HT1080 (cell line): ENCODE measurements around the gene PTPN14. TPM values are rescaled to one million over a fixed set of nuclear protein-coding genes. Genes with fewer than 3 reads are reported as not detected.
A peak's percentile ranks its signal among the peaks of the same experiment; 100 is the strongest.

ENCODE experiments used
- DNase-seq: peaks from one replicate; pipeline ENCODE4 v3.0.0-alpha.2; 2015; ENCODE audit warnings: low read depth
- total RNA-seq: library from RNA; depleted of rRNA; stranded (reverse); fragments of >200 nt; shearing (Covaris generic); gene quantifications from 2 replicates; pipeline ENCODE4 v1.2.3, GENCODE V29; 2014

PTPN14 gene
- total RNA-seq, 1 experiment from 2014 or later, result 63.0 TPM

DNA sequence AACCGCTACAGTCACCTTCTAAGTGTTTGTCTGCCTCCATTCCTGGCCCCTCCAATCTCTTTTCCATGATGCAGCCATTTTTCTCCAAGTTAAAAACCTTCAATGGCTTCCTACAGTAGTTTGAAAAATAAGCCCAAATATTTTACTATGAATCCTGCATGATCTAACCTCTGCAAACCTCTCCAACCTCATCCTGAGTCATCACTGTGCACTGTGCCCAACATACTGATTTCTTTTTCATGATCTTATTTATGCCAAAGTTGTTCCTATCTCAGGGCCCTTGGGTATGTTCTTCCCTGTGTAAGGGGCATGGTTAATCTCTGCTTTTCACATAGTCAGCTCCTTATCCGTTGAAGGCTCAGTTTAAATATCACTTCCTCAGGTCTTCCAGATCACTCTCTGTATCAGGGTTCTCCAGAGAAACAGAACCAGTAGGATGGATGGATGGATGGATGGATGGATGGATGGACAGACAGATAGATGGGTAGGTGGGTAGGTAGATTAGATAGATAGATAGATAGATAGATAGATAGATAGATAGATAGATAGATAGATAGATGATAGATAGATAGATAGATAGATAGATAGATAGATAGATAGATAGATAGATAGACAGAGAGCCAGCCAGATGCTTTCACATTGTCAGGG lies 18.1 kb upstream of the PTPN14 start:
- DNase-seq, result peak; percentile 78

DNA sequence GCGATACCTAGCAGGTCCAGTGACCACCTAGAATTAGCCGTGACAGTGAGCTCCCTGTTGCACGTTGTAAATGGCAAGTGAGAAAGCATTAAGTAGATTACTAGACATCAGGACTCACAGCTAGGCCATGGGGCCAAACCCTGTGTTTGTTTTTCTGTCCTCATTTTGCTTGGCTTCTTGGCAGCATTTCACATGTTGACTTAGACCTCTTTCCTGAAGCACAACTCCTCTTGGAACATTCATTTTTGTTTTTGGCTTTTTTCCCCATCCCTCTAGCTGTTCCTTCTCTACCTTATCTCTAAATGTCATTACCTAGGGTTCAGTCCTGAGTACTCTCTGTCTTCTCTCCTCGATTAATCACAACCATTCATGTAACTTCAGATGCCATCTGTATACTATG lies 16.9 kb upstream of the PTPN14 start:
- DNase-seq, result no peak

DNA sequence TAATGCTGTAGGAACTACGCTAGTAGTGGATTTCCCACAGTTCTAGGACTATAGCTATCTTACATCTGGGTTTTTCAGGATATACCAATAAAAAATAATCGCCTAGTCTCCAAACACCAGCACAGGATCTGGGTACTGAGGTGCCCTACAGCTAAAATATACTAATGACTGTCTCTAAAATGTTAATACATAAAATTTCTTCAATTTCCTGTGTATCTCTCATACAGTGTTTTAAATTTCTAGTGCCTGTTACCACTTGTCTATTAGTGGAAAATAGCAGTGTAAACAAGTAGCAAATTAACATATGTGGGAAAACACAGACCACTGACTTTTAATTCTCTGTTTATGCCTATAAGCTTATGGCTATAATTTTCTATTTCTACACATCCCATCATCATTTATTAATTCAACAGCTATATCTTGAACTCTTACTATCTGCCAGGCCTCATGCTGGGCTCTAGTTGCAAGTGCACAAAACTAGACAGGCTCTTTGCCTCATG lies 16.1 kb upstream of the PTPN14 start:
- no peak for DNase-seq

GRCh38 chr1:214566158-214567104 lies 15.0 kb upstream of the PTPN14 start:
- DNase-seq, result peak; percentile 88

DNA sequence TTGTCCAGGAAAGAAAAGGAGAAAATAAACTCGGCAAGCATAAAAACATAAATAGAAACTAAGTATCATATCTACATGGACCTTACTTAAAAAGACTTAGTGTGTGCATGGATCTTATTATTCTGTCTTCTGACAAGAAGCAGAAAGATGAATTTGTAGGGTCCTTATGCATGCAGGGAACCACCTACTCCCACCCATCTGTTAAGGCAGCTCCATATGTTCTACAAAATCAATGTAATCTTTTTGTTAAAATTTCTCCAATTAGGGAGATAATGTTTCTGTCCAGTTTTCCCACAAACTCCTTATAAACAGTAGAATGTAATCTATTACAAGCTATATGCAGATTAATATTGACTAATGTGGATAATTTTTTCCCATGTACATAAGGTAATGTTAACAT lies 13.9 kb upstream of the PTPN14 start:
- no peak for DNase-seq

DNA sequence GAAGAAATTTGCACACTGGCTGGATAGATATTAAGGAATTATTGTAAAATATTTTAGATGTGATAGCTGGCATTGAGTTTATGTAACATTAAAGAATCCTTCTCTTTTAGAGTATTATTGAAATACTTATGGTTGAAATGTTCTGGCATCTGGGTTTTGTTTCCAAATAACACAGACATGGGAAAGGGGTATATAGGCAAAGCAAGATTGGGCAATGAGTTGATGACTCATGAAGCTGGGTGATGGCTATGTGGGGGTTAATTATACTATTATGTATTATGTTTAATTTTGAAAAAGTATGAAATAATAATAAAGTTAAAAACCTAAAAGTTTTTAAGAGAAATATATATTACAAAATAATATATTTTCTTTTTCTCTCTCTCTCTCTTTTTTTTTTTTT lies 12.5 kb upstream of the PTPN14 start:
- DNase-seq, result no peak

GRCh38 chr1:214557952-214558735 lies 6.7 kb upstream of the PTPN14 start:
- DNase-seq, result peak; percentile 95

DNA sequence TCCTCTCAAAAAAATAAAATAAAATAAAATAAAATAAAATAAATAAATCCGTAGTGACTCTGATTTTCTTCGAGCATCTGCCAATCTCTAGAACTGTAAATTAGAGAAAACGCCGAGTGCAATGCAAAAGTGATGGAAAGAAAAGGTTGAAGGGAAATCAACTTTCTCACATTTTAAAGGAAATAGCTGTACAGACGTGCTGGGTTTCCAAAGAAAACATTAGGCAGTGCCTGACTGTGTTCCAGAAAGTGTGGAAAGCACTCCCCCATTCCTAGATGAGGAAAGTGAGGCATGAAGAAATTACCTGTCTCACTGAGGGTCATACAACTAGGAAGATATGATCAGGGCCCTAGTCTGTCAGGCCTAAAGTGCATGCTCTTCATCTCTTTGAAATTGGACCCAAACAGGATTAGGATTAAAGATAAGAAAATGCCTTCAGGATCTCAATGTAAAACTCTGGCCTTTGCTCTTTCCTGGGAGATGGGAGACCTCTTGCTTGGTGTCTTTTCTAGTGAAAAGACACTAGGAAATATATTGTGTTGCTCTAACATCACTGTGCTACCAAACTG lies 1.8 kb upstream of the PTPN14 start:
- DNase-seq, result no peak

GRCh38 chr1:214552174-214552608 lies 789 bp upstream of the PTPN14 start:
- peak; percentile 84 for DNase-seq

DNA sequence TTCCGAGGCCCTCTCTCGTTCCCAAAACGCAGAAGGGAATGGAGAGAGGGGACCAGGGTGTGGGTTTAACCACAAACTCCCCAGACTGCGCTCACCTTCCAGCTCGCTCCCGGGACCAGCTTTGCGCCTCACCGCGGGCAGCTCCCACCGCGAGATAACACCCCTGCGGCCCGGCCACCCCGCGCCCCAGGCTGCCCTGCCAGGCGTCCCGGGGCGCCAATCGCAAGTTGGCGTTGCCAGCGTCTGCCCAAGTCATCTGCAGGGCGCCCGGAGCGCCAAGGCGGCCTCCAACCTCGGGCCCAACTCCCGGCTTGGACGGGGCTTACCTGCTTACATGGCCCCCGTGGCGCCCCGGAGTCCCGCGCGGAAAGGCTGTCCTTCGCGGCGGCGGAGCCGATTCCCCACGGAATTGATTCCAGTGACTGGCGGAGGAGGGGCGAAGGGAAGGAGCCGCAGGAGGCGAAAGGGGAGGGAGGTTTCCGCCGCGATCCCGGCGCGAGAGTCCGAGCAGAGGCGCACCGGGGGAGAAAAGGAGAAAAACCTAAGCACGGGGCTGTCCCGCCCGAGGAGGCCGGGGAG lies 456 bp downstream of the PTPN14 start:
- no peak for DNase-seq

DNA sequence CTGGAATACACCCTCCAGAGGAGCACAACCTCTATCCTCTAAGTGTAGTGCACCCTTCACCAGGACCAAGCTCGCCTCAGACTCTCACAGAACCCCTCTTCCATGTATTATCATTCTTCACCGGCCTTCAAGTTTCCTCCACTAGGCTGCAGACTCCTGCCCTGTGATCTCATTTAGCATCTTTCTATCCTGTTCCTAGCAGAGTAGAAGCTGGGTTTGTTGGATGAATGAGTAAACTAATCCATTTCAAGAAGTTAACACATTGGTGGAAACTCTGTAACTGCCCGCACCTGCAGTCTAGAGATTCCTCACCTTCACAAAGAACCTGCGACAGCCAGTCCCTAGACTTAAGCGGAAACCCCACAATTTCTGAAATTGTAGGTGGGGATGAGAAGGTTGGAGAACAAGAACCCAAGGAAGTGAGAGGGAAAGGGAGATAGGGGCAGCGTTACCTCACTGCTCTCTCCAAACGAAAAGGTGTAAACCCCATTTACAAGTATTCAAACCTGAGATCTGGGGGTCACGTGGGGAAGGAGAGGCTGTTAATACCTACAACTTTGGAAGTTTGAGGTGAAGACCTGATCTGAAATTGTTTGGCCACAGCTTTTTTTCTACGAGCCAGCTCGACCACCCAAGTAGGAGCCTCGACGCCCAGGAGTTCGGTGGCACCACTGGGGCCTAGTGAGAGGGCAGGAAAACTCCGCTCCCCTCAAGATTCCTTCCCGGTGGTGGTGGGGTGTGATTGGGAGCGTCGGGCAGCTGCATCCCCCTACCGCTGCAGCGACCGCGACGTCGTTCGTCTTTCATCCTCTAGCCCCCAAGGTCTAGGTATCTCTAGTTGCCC lies 1.2 kb downstream of the PTPN14 start:
- peak; percentile 52 for DNase-seq

- no peak for DNase-seq
These were observed 1.8 kb downstream of the PTPN14 start for GRCh38 chr1:214549604-214550003.

DNA sequence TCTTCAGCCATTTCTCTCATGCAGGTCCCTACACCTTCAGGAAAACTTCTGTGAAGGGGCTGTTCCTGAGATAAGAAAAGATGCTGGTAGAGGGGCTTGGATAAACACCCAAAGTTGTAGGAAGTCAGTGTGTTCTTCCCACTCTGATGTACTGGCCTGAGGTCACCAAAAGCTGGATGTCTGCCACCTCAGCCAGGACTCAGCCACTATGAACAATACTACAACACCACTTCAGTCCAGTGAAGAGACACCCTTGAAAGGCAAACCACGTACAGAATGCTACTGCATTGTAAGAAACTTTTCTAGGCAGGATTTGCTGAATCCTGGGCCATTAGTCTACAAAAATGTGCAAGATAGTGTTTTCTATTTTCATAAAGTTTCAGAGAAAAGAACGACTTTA lies 2.4 kb downstream of the PTPN14 start:
- DNase-seq, result peak; percentile 75

DNA sequence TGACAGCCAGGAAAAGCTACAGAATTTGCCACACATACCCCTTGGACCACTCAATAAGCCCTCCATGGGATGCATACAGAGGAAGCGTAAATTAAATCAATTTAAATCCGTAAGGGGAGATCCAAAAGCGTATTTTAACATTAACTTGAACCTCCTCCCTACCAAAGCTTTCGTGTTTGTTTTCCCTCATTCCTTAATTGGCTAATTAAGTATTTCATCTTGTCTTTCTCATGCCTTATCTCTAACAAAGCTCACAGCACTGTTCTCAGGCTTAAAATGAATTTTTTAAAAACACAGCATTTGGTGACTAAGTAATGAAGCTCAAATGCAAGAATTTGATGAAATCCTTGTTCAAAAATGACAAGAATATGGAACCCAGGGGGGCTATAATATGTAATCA lies 3.1 kb downstream of the PTPN14 start:
- no peak for DNase-seq

DNA sequence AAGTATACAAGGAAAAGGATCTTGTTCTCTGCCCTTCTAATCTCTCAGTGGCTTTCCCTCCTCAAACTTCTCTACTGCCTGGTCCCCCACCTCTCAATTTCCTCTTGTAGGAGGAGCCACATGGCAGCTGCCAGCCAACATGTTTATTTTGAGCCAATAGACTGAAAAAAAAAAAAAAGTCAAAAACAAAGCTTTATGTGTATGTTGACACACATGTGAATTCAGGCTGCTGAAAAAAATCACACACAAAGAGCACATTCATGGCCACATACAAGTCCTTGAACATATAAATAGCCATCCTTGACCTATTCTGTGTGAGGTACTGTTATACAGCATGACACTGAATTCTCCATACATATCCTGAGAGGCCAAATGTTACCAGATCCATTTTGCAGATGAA lies 3.7 kb downstream of the PTPN14 start:
- peak; percentile 42 for DNase-seq

- no peak for DNase-seq
These were observed 4.3 kb downstream of the PTPN14 start for GRCh38 chr1:214546886-214547641.

- DNase-seq, result no peak
These were observed 5.3 kb downstream of the PTPN14 start for GRCh38 chr1:214546084-214546483.

- DNase-seq, result no peak
These were observed 6.1 kb downstream of the PTPN14 start for GRCh38 chr1:214545293-214545692.

DNA sequence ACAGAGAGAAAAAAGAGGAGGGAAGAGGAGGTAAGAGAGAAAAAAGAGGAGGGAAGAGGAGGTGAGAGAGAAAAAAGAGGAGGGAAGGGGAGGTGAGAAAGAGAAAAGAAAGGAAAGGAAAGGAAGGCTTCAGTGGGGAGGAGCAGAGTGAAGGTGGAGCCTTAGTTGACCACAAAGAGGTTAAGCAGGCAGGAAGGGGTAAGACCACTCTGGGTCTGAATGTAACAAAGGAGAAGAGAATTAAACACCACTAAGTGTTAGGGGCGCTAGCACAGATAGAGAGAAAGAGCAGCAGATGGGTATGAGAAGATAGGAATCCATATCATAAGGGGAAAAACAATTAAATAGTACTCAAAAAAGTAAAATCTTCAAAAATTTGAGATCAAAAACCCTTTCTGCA lies 6.6 kb downstream of the PTPN14 start:
- DNase-seq, result no peak
